Mammary epithelial cell (primary cell): Measurements from ENCODE around the gene SLC43A3.

ENCODE experiments used
- EZH2 ChIP-seq: IDR thresholded peaks from 2 replicates; pipeline ENCODE4 v1.6.1; 2012; ENCODE audit warnings: low read length, inconsistent platforms, borderline replicate concordance
- TF ChIP-seq, protein P1 (sequence below), 2 donors: IDR thresholded peaks in 1 of 2; conservative IDR thresholded peaks in 1 of 2; 2 replicates each; pipeline ENCODE4 v1.5.1; 2011 to 2012; ENCODE audit warnings: inconsistent platforms in 2 of 2, low read length in 2 of 2, mild to moderate bottlenecking in 2 of 2, control low read depth in 1 of 2, low read depth in 1 of 2; ENCODE audit not compliant: insufficient read depth in 1 of 2; ENCODE audit errors: extremely low read depth in 1 of 2

DNA sequence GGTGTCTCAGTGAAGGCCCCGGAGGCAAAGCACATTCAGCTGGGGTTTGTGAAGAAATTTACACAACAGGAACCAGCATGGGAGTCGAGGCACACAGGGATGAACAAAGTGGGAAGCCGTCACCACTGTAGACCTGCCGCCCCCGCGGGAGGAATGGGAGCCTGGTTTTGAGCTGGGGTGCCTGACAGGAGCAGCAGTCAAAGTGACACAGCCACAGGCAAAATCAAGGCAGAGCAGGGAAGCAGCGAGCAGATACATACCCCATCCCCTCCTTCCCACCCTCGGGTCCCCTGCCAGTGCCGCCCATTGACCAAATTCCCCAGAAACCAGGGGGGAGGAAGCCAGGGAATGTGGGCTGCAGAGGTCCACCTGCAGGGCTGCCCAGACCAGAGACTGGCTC lies 67.9 kb downstream of the SLC43A3 start:
- TF ChIP-seq, protein P1, sequence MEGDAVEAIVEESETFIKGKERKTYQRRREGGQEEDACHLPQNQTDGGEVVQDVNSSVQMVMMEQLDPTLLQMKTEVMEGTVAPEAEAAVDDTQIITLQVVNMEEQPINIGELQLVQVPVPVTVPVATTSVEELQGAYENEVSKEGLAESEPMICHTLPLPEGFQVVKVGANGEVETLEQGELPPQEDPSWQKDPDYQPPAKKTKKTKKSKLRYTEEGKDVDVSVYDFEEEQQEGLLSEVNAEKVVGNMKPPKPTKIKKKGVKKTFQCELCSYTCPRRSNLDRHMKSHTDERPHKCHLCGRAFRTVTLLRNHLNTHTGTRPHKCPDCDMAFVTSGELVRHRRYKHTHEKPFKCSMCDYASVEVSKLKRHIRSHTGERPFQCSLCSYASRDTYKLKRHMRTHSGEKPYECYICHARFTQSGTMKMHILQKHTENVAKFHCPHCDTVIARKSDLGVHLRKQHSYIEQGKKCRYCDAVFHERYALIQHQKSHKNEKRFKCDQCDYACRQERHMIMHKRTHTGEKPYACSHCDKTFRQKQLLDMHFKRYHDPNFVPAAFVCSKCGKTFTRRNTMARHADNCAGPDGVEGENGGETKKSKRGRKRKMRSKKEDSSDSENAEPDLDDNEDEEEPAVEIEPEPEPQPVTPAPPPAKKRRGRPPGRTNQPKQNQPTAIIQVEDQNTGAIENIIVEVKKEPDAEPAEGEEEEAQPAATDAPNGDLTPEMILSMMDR (conservative IDR thresholded peaks at IDR 0.05 in 1 of 2, IDR thresholded peaks at IDR 0.05 in 1 of 2; ENCODE audit: extremely low read depth in 1 of 2, insufficient read depth in 1 of 2, low read depth in 1 of 2, low read length in 2 of 2) = no peak
- TF ChIP-seq EZH2 = no peak
